Measurements from ENCODE around the gene FBXW2.

GRCh38 chr9:120830865-120831264 lies 37.6 kb upstream of the FBXW2 start:
- TF ChIP-seq CTCF (conservative IDR thresholded peaks at IDR 0.05 in 1 of 2, IDR thresholded peaks at IDR 0.05 in 1 of 2; ENCODE audit: low read depth in 1 of 2, low read length in 2 of 2) (no peak), EZH2 (IDR thresholded peaks at IDR 0.05; ENCODE audit: low read length, missing control alignments) (no peak)
